Ovary (tissue), 9 donors: Measurements from ENCODE around the gene CEP72. TPM values are rescaled to one million over a fixed set of nuclear protein-coding genes. Genes with fewer than 3 reads are reported as not detected.

ENCODE experiments used
- DNase-seq, 5 donors: peaks; one replicate each; pipeline ENCODE4 v3.0.0-alpha.2; 2019 to 2020
- H3K27ac ChIP-seq, 2 donors: fragments of 200-600 bp; one replicate each; pipeline versions ENCODE4 v1.5.1 to v1.8.0; 2019 to 2022
- H3K27me3 ChIP-seq: fragments of 200-600 bp; one replicate; pipeline ENCODE4 v1.8.0; 2022
- H3K36me3 ChIP-seq: fragments of 200-600 bp; sonication (generic); one replicate; pipeline ENCODE4 v1.5.1; 2019
- H3K4me1 ChIP-seq: one replicate; pipeline ENCODE4 v1.8.1; 2013; ENCODE audit warnings: mild to moderate bottlenecking, moderate library complexity; ENCODE audit not compliant: insufficient read depth
- H3K4me3 ChIP-seq: fragments of 200-600 bp; sonication (generic); one replicate; pipeline ENCODE4 v1.5.1; 2017
- H3K9me3 ChIP-seq, 2 donors: fragments of 200-600 bp in 1 of 2; sonication (generic) in 1 of 2; one replicate each; pipeline versions ENCODE4 v1.5.1 to v1.8.1; 2013 to 2019; ENCODE audit warnings: mild to moderate bottlenecking in 1 of 2, moderate library complexity in 1 of 2
- CTCF ChIP-seq, 3 donors: fragments of 450-650 bp in 2 of 3; fragments of 200-600 bp in 1 of 3; IDR thresholded peaks; one replicate each; pipeline versions ENCODE4 v1.5.1 to v1.8.0; 2016 to 2022; ENCODE audit warnings: antibody characterized with exemption in 3 of 3, mild to moderate bottlenecking in 1 of 3
- EP300 ChIP-seq: sonication (generic); formaldehyde crosslinking; IDR thresholded peaks from one replicate; pipeline ENCODE4 v1.6.1; 2017; ENCODE audit warnings: antibody characterized with exemption
- POLR2A ChIP-seq: fragments of 450-650 bp; IDR thresholded peaks from one replicate; pipeline ENCODE4 v1.6.1; 2017; ENCODE audit warnings: antibody characterized with exemption, mild to moderate bottlenecking, moderate library complexity
- WGBS, 3 donors: extraction: QIAGEN DNeasy Blood & Tissue Kit in 1 of 3; methylation state at CpG; one replicate each; pipeline versions ENCODE4 v1.1.5 to v1.1.7; 2013 to 2017; 5-methylcytosine and 5-hydroxymethylcytosine counted together
- intact Hi-C, 4 donors: fragments of 100-400 bp; cut with DNase I; formaldehyde crosslinking; loops; one replicate each; pipeline versions ENCODE4 v1.11.0 to v1.15.1; 2022 to 2023
- polyA plus RNA-seq, 2 donors: library from polyadenylated mRNA; stranded (reverse); fragments of 200-250 nt in 1 of 2; fragments of 350-450 nt in 1 of 2; fragmentation: Illumina TruSeq in 1 of 2; extraction: RNeasy Lipid Tissue Mini Kit (QIAGEN cat#74804) in 1 of 2; gene quantifications; one replicate each; pipeline ENCODE4 v1.2.3, GENCODE V29; 2013 to 2014
- total RNA-seq, 7 donors: library from RNA; depleted of rRNA in 2 of 7; stranded (reverse); fragments of >200 nt in 2 of 7; fragmentation: NEBNext Ultra II Directional in 3 of 7; extraction: Animal tissue kit (Norgen Biotek cat#: 25700) in 3 of 7; gene quantifications; one replicate each; pipeline versions ENCODE4 v1.1.0 to v1.2.4, GENCODE V29; 2016 to 2023
- donor health status: DM: no; HTN: no; CAD: no; lungs with moderate emphysema.
- donor health status: DM: no; HTN: no; CAD: no.
- donor health status: Bipolar disorder and iron deficiency.
- donor health status: DM: yes; HTN: yes; CAD: no.
- donor health status: DM: no; HTN: no; CAD: no.
- donor health status: DM: yes; HTN: yes; CAD: no.

The CEP72 gene
- total and polyA plus RNA-seq, 9 donors: 1.6 to 11.2 (median 7.7) TPM

- Histone ChIP-seq H3K4me3 (no peak overlapping the region), H3K4me1 (no peaks in the 10 kb centered on the region), H3K27ac (no peak overlapping the region), H3K27me3 (no peaks in the 10 kb centered on the region), H3K36me3 (no peaks in the 10 kb centered on the region), H3K9me3 (no peaks in the 10 kb centered on the region)
- intact Hi-C loops: no loop called here
- no peak for TF ChIP-seq EP300
- TF ChIP-seq POLR2A: no peak
- no peak for TF ChIP-seq CTCF (IDR thresholded peaks at IDR 0.05)
- no peak for DNase-seq
- 41 to 63% (median 45%) methylated on average over 2 of the region's 2 CpGs for WGBS, 3 donors
Observed at GRCh38 chr5:594226-594860, 17.8 kb upstream of the CEP72 start.

- Histone ChIP-seq H3K4me1 (no peaks in the 10 kb centered on the region), H3K36me3 (no peaks in the 10 kb centered on the region), H3K9me3 (no peaks in the 10 kb centered on the region), H3K4me3 (no peak overlapping the region), H3K27me3 (no peaks in the 10 kb centered on the region), H3K27ac (no peak overlapping the region)
- DNase-seq: no peak
- 88 to 89% (median 88%) methylated on average over 3 of the region's 3 CpGs for WGBS, 3 donors
- intact Hi-C loops: no loop called here
- no peak for TF ChIP-seq CTCF (IDR thresholded peaks at IDR 0.05)
- no peak for TF ChIP-seq EP300
Observed at GRCh38 chr5:595285-595875, 16.8 kb upstream of the CEP72 start.

GRCh38 chr5:597871-598563 lies 14.1 kb upstream of the CEP72 start:
- H3K27ac ChIP-seq: no peak overlapping the region
- no peak overlapping the region for H3K4me3 ChIP-seq
- DNase-seq: no peak
- H3K9me3 ChIP-seq: no peaks in the 10 kb centered on the region
- no peaks in the 10 kb centered on the region for H3K4me1 ChIP-seq
- H3K27me3 ChIP-seq: no peaks in the 10 kb centered on the region
- WGBS, 3 donors: 44 to 59% (median 47%) methylated on average over 10 of the region's 10 CpGs
- H3K36me3 ChIP-seq: no peaks in the 10 kb centered on the region
- intact Hi-C loops: no loop called here
- no peak for TF ChIP-seq EP300
- TF ChIP-seq POLR2A: no peak
- no peak for TF ChIP-seq CTCF (IDR thresholded peaks at IDR 0.05)

GRCh38 chr5:598564-598890 lies 13.6 kb upstream of the CEP72 start:
- no peak for DNase-seq
- intact Hi-C loops: no loop called here
- Histone ChIP-seq H3K4me1 (no peaks in the 10 kb centered on the region), H3K4me3 (no peak overlapping the region), H3K36me3 (no peaks in the 10 kb centered on the region), H3K27me3 (no peaks in the 10 kb centered on the region), H3K27ac (no peak overlapping the region), H3K9me3 (no peaks in the 10 kb centered on the region)
- 46 to 55% (median 51%) methylated on average over 14 of the region's 14 CpGs for WGBS, 3 donors
- no peak for TF ChIP-seq EP300
